ENCODE data around the gene CCIN. TPM values are rescaled to one million over a fixed set of nuclear protein-coding genes. Genes with fewer than 3 reads are reported as not detected.

The CCIN gene
- 0.44 and 0.56 TPM in 2 replicates for total RNA-seq

GRCh38 chr9:36169166-36169565 is at the start of gene CCIN:
Gene CCIN, plus strand, starts transcription at chr9:36169388. Its CDS starts 115 bp downstream, at chr9:36169503.

GRCh38 chr9:36136272-36136893 is 32.8 kb upstream of the CCIN start, which contains the start of gene GLIPR2:
Gene GLIPR2, plus strand, starts transcription at chr9:36136733. Its CDS starts 46 bp downstream, at chr9:36136779.

GRCh38 chr9:36190388-36191289 is 21.5 kb downstream of the CCIN start, which contains the start of gene CLTA:
Gene CLTA, plus strand, starts transcription at chr9:36190921. Its CDS starts 136 bp downstream, at chr9:36191057.

Other genes starting within 250 kb of the CCIN start
- not detected in 2 replicates for gene OR2S2, start 211.2 kb upstream of the CCIN start, total RNA-seq
- 24.3 and 29.1 TPM in 2 replicates for gene RECK, start 132.5 kb upstream of the CCIN start, total RNA-seq
- 28.6 and 31.3 TPM in 2 replicates for gene GLIPR2, start 32.7 kb upstream of the CCIN start, total RNA-seq
- 240 and 249 TPM in 2 replicates for gene CLTA, start 21.5 kb downstream of the CCIN start, total RNA-seq
- 20.4 and 21.0 TPM in 2 replicates for gene GNE, start 89.1 kb downstream of the CCIN start, total RNA-seq
- gene RNF38, start 230.9 kb downstream of the CCIN start, total RNA-seq, result 12.5 and 12.9 TPM in 2 replicates